ENCODE data around the gene MAPK10.

DNA sequence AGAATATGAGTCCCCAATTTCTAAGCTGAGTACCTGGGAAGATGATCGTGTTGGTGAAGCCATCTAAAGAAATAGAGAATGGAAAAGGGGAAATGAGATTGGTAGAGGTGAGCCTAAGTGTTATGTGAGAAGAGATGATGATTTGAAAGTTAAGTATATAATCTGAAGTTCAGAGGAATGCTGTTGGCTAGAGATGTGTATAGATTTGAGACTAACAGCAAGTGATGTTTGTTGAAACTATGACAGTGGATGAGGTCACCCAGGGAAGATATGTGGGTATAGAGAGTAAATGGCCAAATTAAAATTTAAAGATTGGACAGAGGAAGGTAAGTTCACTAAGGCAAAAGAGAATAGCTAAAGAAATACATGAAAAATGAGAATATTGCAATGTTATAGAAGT is 324.2 kb downstream of the MAPK10 start:
- TF ChIP-seq, protein P1, sequence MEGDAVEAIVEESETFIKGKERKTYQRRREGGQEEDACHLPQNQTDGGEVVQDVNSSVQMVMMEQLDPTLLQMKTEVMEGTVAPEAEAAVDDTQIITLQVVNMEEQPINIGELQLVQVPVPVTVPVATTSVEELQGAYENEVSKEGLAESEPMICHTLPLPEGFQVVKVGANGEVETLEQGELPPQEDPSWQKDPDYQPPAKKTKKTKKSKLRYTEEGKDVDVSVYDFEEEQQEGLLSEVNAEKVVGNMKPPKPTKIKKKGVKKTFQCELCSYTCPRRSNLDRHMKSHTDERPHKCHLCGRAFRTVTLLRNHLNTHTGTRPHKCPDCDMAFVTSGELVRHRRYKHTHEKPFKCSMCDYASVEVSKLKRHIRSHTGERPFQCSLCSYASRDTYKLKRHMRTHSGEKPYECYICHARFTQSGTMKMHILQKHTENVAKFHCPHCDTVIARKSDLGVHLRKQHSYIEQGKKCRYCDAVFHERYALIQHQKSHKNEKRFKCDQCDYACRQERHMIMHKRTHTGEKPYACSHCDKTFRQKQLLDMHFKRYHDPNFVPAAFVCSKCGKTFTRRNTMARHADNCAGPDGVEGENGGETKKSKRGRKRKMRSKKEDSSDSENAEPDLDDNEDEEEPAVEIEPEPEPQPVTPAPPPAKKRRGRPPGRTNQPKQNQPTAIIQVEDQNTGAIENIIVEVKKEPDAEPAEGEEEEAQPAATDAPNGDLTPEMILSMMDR (IDR thresholded peaks at IDR 0.05), result no peak
- TF ChIP-seq EP300 (IDR thresholded peaks at IDR 0.05), result no peak
